HepG2 (cell line): ENCODE measurements around the gene TM4SF20. TPM values are rescaled to one million over a fixed set of nuclear protein-coding genes. Genes with fewer than 3 reads are reported as not detected.

Source experiments
- AHR ChIP-seq: IDR thresholded peaks from 2 replicates; pipeline ENCODE4 v1.6.1; 2018; ENCODE audit warnings: missing genetic modification reagents, missing compliant biosample characterization
- CREB1 ChIP-seq, 2 experiments: fragments of 450-650 bp in 1 of 2; IDR thresholded peaks; 2 replicates each; pipeline ENCODE4 v1.6.1; 2016 to 2017; ENCODE audit warnings: control low read depth in 1 of 2, mild to moderate bottlenecking in 1 of 2, missing compliant biosample characterization in 1 of 2, missing genetic modification characterization in 1 of 2
- DPF2 ChIP-seq: sonication (generic); formaldehyde crosslinking; IDR thresholded peaks from 2 replicates; pipeline ENCODE4 v1.4.0; 2020; ENCODE audit warnings: mild to moderate bottlenecking, low read depth, missing genetic modification reagents, borderline replicate concordance
- DZIP1 ChIP-seq: sonication (generic); formaldehyde crosslinking; IDR thresholded peaks from 2 replicates; pipeline ENCODE4 v1.5.0; 2020; ENCODE audit warnings: mild to moderate bottlenecking, missing genetic modification reagents
- GFI1 ChIP-seq: sonication (generic); formaldehyde crosslinking; IDR thresholded peaks from 2 replicates; pipeline ENCODE4 v1.5.0; 2020; ENCODE audit warnings: missing genetic modification reagents, mild to moderate bottlenecking, borderline replicate concordance
- HNF4A ChIP-seq: sonication (generic); formaldehyde crosslinking; IDR thresholded peaks from 2 replicates; pipeline ENCODE4 v1.4.0; 2020; ENCODE audit warnings: missing genetic modification reagents
- IKZF5 ChIP-seq: IDR thresholded peaks from 2 replicates; pipeline ENCODE4 v1.6.1; 2018; ENCODE audit warnings: missing genetic modification reagents, mild to moderate bottlenecking, missing compliant biosample characterization
- NFE2 ChIP-seq: sonication (generic); formaldehyde crosslinking; IDR thresholded peaks from 2 replicates; pipeline ENCODE4 v1.4.0; 2020; ENCODE audit warnings: missing genetic modification reagents
- NFYB ChIP-seq: sonication (generic); formaldehyde crosslinking; IDR thresholded peaks from 2 replicates; pipeline ENCODE4 v1.4.0; 2020; ENCODE audit warnings: missing genetic modification reagents
- TOPORS ChIP-seq: sonication (generic); formaldehyde crosslinking; IDR thresholded peaks from 2 replicates; pipeline ENCODE4 v1.8.0; 2023; ENCODE audit warnings: mild to moderate bottlenecking, missing genetic modification reagents
- ZFX ChIP-seq: sonication (generic); formaldehyde crosslinking; IDR thresholded peaks from 2 replicates; pipeline ENCODE4 v1.4.0; 2020; ENCODE audit warnings: mild to moderate bottlenecking, low read depth, missing genetic modification reagents, moderate library complexity
- ZNF484 ChIP-seq: sonication (generic); formaldehyde crosslinking; IDR thresholded peaks from 2 replicates; pipeline ENCODE4 v1.5.1; 2020; ENCODE audit warnings: mild to moderate bottlenecking, low read depth, missing genetic modification reagents, borderline replicate concordance
- ZNF547 ChIP-seq: sonication (generic); formaldehyde crosslinking; IDR thresholded peaks from 2 replicates; pipeline ENCODE4 v1.5.1; 2020; ENCODE audit warnings: mild to moderate bottlenecking, missing genetic modification reagents
- ZNF570 ChIP-seq: sonication (generic); formaldehyde crosslinking; IDR thresholded peaks from 2 replicates; pipeline ENCODE4 v1.4.0; 2020; ENCODE audit warnings: mild to moderate bottlenecking, missing genetic modification reagents, borderline replicate concordance
- ZNF761 ChIP-seq: sonication (generic); formaldehyde crosslinking; conservative IDR thresholded peaks from 2 replicates; pipeline ENCODE4 v1.4.0; 2020; ENCODE audit warnings: mild to moderate bottlenecking, missing genetic modification reagents
- polyA plus RNA-seq, 8 experiments: library from polyadenylated mRNA; depleted of rRNA in 3 of 8; stranded (reverse) in 7 of 8; unstranded in 1 of 8; fragments of >200 nt; fragmentation: Illumina TruSeq in 4 of 8; extraction: Trizol in 4 of 8; gene quantifications; 2 replicates each; pipeline versions ENCODE4 v1.2.1 to v1.2.3, GENCODE V29; 2011 to 2016; ENCODE audit warnings: low read depth in 4 of 8, missing spikeins in 1 of 8, mixed read lengths in 1 of 8; ENCODE audit not compliant: insufficient read depth in 1 of 8
- total RNA-seq, 5 experiments: library from RNA; depleted of rRNA; stranded (reverse); fragments of >200 nt; fragmentation: Illumina TruSeq; extraction: Trizol; gene quantifications; 2 replicates each; pipeline ENCODE4 v1.2.3, GENCODE V29; 2016; ENCODE audit warnings: low read depth in 1 of 5
- TF ChIP-seq, protein P1 (sequence below): sonication (generic); formaldehyde crosslinking; IDR thresholded peaks from 2 replicates; pipeline ENCODE4 v1.8.1; 2023; ENCODE audit warnings: missing genetic modification reagents, inconsistent platforms, borderline replicate concordance
- TF ChIP-seq, protein P2 (sequence below): sonication (generic); formaldehyde crosslinking; conservative IDR thresholded peaks from 2 replicates; pipeline ENCODE4 v1.4.0; 2020; ENCODE audit warnings: missing genetic modification reagents
- TF ChIP-seq, protein P3 (sequence below): sonication (generic); formaldehyde crosslinking; IDR thresholded peaks from 2 replicates; pipeline ENCODE4 v1.5.0; 2020; ENCODE audit warnings: mild to moderate bottlenecking, missing genetic modification reagents

Gene TM4SF20
- total and polyA plus RNA-seq, 2 of the 13 experiments (the other 11 are each of a cell fraction or from before 2014, with no cell fraction given), result not detected

GRCh38 chr2:227420087-227421052, 41.3 kb upstream of the TM4SF20 start (continued):
- TF ChIP-seq NFE2 (no peak), GFI1 (no peak), ZFX (CRISPR knock-in tag) (no peak), DZIP1 (CRISPR knock-in tag) (no peak), ZNF761 (CRISPR knock-in tag) (no peak; the same call in 1 of the 2 replicates), HNF4A (peak; percentile 28; the same call in 1 of the 2 replicates), DPF2 (no peak), IKZF5 (CRISPR knock-in tag) (no peak), ZNF570 (no peak), ZNF547 (CRISPR knock-in tag) (no peak), ZNF484 (CRISPR knock-in tag) (no peak), TOPORS (CRISPR knock-in tag) (no peak), NFYB (CRISPR knock-in tag) (no peak), AHR (CRISPR knock-in tag) (no peak), CREB1 (IDR thresholded peaks at IDR 0.05) (no peak), CREB1 (CRISPR knock-in tag; IDR thresholded peaks at IDR 0.05) (0 out of 2 replicates have a peak, but pooled peaks have one; percentile 28)
- TF ChIP-seq, protein P1, sequence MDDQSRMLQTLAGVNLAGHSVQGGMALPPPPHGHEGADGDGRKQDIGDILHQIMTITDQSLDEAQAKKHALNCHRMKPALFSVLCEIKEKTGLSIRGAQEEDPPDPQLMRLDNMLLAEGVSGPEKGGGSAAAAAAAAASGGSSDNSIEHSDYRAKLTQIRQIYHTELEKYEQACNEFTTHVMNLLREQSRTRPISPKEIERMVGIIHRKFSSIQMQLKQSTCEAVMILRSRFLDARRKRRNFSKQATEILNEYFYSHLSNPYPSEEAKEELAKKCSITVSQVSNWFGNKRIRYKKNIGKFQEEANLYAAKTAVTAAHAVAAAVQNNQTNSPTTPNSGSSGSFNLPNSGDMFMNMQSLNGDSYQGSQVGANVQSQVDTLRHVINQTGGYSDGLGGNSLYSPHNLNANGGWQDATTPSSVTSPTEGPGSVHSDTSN (CRISPR knock-in tag), result no peak
- TF ChIP-seq, protein P2, sequence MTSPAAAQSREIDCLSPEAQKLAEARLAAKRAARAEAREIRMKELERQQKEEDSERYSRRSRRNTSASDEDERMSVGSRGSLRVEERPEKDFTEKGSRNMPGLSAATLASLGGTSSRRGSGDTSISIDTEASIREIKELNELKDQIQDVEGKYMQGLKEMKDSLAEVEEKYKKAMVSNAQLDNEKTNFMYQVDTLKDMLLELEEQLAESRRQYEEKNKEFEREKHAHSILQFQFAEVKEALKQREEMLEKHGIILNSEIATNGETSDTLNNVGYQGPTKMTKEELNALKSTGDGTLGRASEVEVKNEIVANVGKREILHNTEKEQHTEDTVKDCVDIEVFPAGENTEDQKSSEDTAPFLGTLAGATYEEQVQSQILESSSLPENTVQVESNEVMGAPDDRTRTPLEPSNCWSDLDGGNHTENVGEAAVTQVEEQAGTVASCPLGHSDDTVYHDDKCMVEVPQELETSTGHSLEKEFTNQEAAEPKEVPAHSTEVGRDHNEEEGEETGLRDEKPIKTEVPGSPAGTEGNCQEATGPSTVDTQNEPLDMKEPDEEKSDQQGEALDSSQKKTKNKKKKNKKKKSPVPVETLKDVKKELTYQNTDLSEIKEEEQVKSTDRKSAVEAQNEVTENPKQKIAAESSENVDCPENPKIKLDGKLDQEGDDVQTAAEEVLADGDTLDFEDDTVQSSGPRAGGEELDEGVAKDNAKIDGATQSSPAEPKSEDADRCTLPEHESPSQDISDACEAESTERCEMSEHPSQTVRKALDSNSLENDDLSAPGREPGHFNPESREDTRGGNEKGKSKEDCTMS, result no peak
- TF ChIP-seq, protein P3, sequence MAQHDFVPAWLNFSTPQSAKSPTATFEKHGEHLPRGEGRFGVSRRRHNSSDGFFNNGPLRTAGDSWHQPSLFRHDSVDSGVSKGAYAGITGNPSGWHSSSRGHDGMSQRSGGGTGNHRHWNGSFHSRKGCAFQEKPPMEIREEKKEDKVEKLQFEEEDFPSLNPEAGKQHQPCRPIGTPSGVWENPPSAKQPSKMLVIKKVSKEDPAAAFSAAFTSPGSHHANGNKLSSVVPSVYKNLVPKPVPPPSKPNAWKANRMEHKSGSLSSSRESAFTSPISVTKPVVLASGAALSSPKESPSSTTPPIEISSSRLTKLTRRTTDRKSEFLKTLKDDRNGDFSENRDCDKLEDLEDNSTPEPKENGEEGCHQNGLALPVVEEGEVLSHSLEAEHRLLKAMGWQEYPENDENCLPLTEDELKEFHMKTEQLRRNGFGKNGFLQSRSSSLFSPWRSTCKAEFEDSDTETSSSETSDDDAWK (CRISPR knock-in tag), result no peak
